Skeletal muscle tissue (tissue), 5 donors: ENCODE data around the gene THSD8. TPM values are rescaled to one million over a fixed set of nuclear protein-coding genes. Genes with fewer than 3 reads are reported as not detected.

Source experiments
- H3K27ac ChIP-seq: one replicate; pipeline ENCODE4 v1.7.0; 2013; ENCODE audit warnings: mild to moderate bottlenecking, low read depth, low read length, inconsistent platforms
- H3K27me3 ChIP-seq, 3 donors: one replicate each; pipeline ENCODE4 v1.7.0; 2013; ENCODE audit warnings: low read length in 3 of 3; ENCODE audit not compliant: control insufficient read depth in 3 of 3, insufficient read depth in 3 of 3
- H3K36me3 ChIP-seq, 3 donors: one replicate each; pipeline ENCODE4 v1.7.0; 2013; ENCODE audit warnings: low read length in 3 of 3; ENCODE audit not compliant: control insufficient read depth in 3 of 3, insufficient read depth in 3 of 3
- H3K4me1 ChIP-seq, 3 donors: one replicate each; pipeline ENCODE4 v1.7.0; 2013; ENCODE audit warnings: low read length in 3 of 3, mild to moderate bottlenecking in 3 of 3; ENCODE audit not compliant: control insufficient read depth in 3 of 3, insufficient read depth in 3 of 3
- H3K4me3 ChIP-seq, 3 donors: one replicate each; pipeline ENCODE4 v1.7.0; 2013; ENCODE audit warnings: low read length in 3 of 3
- H3K9ac ChIP-seq, 3 donors: one replicate each; pipeline ENCODE4 v1.7.0; 2013; ENCODE audit warnings: low read length in 3 of 3, mild to moderate bottlenecking in 3 of 3, moderate library complexity in 2 of 3, low read depth in 1 of 3
- H3K9me3 ChIP-seq, 3 donors: one replicate each; pipeline ENCODE4 v1.7.0; 2013; ENCODE audit warnings: low read length in 3 of 3; ENCODE audit not compliant: control insufficient read depth in 3 of 3
- small RNA-seq: library from RNA; depleted of rRNA; stranded (forward); fragments of <200 nt; gene quantifications from one replicate; pipeline ENCODE3, GENCODE V24; 2014
- total RNA-seq: library from RNA; depleted of rRNA; stranded (reverse); fragments of >200 nt; gene quantifications from one replicate; pipeline ENCODE4 v1.2.3, GENCODE V29; 2014
- donor health status: Osteomylitis.

Gene THSD8
- total RNA-seq, 1 donor from 2014 or later = not detected

DNA sequence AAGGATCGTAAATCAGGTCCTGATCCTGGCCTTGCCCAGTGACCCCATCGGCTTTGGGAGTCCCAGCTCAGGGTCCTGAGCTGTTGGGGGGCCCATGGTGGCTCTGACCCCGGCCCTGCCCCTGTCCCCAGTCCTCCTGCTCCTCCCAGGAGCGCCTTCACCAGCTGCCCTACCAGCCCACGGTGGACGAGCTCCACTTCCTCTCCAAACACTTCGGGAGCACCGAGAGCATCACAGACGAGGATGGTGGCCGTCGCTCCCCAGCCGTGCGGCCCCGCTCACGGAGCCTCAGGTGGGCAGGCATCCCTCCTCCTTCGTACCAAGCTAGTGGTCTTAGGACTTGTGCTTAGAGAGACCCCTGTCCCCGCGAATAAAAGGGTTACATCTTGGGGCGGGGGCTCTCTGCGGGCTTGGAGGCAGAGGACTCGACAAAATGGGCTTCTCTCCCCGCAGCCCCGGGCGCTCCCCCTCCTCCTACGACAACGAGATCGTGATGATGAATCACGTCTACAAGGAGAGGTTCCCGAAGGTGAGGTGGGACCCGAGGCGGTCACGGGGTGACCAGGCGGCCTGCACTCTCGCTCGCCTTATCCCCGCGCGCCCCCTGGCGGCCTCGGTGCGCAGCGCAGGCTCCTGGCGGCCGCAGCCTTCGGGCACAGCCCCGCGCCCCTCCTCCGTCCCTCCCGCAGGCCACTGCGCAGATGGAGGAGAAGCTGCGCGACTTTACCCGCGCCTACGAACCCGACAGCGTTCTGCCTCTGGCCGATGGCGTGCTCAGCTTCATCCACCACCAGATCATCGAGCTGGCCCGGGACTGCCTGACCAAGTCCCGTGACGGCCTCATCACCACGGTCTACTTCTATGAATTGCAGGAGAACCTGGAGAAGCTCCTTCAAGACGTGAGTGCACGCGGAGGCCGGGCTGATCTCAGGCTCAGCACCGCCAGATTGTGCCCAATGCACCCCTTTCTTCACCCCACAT is 45.6 kb downstream of the THSD8 start:
- peak overlapping the region in 2 of 3 donors; percentile 60 to 67 for H3K4me3 ChIP-seq
- H3K36me3 ChIP-seq = no peaks in the 10 kb centered on the region
- H3K27me3 ChIP-seq = peaks cover 22 to 42% (median 28%) of the 10 kb centered on the region in 3 donors
- H3K27ac ChIP-seq = no peak overlapping the region
- peaks cover 0 to 12% (median 6%) of the 10 kb centered on the region in 3 donors for H3K4me1 ChIP-seq
- H3K9ac ChIP-seq = peak overlapping the region; percentile 51 to 62 (median 56)
- no peaks in the 10 kb centered on the region for H3K9me3 ChIP-seq

Small RNAs within 50 kb of the gene (small RNA-seq; reads per million reads assigned to genes)
- not detected for gene MIR5684
- gene MIR6794 = not detected

Other genes starting within 250 kb of the THSD8 start
- gene ZNF490, start 191.3 kb upstream of the THSD8 start, total RNA-seq = 5.2 TPM
- gene ZNF791, start 191.1 kb upstream of the THSD8 start, total RNA-seq = 10.4 TPM
- 31.3 TPM for gene MAN2B1, start 135.3 kb upstream of the THSD8 start, total RNA-seq
- 6.3 TPM for gene WDR83, start 135.3 kb upstream of the THSD8 start, total RNA-seq
- 56.9 TPM for gene DHPS, start 120.2 kb upstream of the THSD8 start, total RNA-seq
- gene GNG14, start 114.1 kb upstream of the THSD8 start, total RNA-seq = not detected
- gene FBXW9, start 105.4 kb upstream of the THSD8 start, total RNA-seq = 3.1 TPM
- gene TNPO2, start 78.1 kb upstream of the THSD8 start, total RNA-seq = 20.4 TPM
- 175 TPM for gene TRIR, start 67.4 kb upstream of the THSD8 start, total RNA-seq
- 53.8 TPM for gene GET3, start 64.6 kb upstream of the THSD8 start, total RNA-seq
- not detected for gene BEST2, start 50.3 kb upstream of the THSD8 start, total RNA-seq
- gene HOOK2, start 26.5 kb upstream of the THSD8 start, total RNA-seq = 13.6 TPM
- 31.3 TPM for gene JUNB, start 10.6 kb upstream of the THSD8 start, total RNA-seq
- gene PRDX2, start 269 bp upstream of the THSD8 start, total RNA-seq = 207 TPM
- 5.7 TPM for gene RNASEH2A, start 4.5 kb downstream of the THSD8 start, total RNA-seq
- gene RTBDN, start 32.5 kb downstream of the THSD8 start, total RNA-seq = not detected
- not detected for gene MAST1, start 36.4 kb downstream of the THSD8 start, total RNA-seq
- gene DNASE2, start 79.4 kb downstream of the THSD8 start, total RNA-seq = 10.4 TPM
- gene KLF1, start 85.1 kb downstream of the THSD8 start, total RNA-seq = 2.1 TPM
- 39.7 TPM for gene GCDH, start 89.1 kb downstream of the THSD8 start, total RNA-seq
- not detected for gene SYCE2, start 117.2 kb downstream of the THSD8 start, total RNA-seq
- gene FARSA, start 131.6 kb downstream of the THSD8 start, total RNA-seq = 49.1 TPM
- gene CALR, start 136.5 kb downstream of the THSD8 start, total RNA-seq = 382 TPM
- 57.9 TPM for gene RAD23A, start 143.8 kb downstream of the THSD8 start, total RNA-seq
- gene GADD45GIP1, start 155.2 kb downstream of the THSD8 start, total RNA-seq = 21.4 TPM
- gene DAND5, start 167.5 kb downstream of the THSD8 start, total RNA-seq = not detected
- 49.1 TPM for gene NFIX, start 193.4 kb downstream of the THSD8 start, total RNA-seq